Measurements from ENCODE around the gene ELAVL4.
A peak's percentile ranks its signal among the peaks of the same experiment; 100 is the strongest.

ELAVL4 gene

DNA sequence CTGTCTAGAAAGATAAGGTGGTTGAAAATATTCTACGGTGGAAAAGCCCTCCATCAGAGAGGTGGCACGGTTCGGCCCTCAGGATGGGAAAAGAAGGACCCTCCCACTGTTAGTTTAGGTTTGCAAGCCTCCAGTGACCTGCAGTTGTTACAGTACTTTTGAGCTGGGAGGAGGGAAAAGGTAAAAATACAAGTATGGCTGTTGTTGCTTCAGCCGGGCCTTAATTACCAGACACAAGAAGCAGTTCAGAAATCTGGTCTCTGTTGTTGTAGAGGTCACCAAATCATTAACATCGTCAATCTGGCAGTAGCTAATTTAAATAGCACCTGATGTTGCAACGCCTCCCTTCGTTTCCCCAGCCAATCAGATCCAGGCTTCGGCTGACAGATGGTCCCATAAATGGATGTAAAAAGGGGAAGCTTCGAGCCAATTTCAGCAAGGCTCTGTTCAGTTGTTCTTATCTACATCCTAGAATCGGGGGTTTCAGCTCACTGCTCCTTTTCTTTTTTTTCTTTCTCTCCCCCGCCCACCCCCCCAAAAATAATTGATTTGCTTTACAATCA, at the start of gene ELAVL4:
Gene ELAVL4 (plus strand): TSS at position 424 of the 563 bp plus-strand sequence. CDS start 270 bp downstream, outside the sequence.
- peak; percentile 7 for DNase-seq

DNA sequence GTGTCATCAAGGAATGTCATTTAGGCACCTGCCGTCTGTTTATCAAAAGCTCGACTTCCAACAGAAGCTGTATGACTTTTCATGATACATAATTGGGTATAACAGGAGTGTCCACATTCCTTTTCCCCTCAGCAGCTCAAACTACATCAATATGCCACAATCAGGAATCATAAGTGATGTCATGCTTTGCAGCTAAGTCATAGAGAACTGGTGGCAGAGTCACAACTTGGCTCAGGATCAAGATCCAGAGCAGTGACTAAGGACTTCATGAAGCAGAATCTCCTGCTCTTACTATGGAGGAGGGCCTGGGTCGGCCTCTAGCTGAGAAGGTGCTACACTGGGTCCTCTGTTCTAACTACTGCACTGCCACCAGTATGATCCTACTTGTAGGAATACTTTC, 48.4 kb upstream of the ELAVL4 start:
- DNase-seq, result no peak

DNA sequence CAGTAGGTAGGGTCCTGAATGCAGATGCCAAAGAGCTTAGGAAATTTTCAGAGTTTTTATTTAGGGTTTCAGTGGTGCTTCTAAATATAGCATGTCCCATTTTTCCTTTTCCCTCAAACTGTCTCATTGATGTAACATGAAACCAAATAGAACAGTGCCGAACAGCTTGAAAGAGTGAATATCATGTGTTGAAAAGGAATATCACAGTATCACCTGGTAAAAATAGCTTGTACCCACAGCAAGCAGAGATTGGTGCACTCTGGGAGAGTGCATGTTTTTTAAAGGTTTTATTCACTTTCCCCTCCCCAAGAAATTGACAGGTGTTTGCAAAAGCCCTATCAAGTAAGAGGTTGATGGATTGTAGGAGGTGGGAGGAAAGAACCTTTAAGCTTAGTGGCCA, 41.9 kb upstream of the ELAVL4 start:
- no peak for DNase-seq

DNA sequence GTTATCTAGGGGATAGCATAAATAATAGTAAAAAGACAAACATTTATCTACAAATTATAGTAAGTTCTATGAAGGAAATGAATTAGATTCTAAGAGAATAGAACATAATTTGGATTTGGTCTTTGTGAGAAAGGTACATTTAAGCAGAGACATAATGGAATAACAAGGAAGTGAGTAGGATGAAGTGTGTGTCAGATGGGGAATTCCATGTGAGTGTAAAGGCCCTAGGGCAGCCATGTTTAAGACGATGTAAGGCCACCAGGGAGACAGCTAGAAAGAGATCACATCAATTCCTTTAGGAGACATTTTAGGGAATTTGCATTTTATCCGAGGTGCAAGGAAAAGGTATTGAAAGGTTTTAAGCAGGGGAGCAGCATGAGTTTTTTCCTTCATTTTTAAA, 33.8 kb upstream of the ELAVL4 start:
- DNase-seq, result no peak

DNA sequence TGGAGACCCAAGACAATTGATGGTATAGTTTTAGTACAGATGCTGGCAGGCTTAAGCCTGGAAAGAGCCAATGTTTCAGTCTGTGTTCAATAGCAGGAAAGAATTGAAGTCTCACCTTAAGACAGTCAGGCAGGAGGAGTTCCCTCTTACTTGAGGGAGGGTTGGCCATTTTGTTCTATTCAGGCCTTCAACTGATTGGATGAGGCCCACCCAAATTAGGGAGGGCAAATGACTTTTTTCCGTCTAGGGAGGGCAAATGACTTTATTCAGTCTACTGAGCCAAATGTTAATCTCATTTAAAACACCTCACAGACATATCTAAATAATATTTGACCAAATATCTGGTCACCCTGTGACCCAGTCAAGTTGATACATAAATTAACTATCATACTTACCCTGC, 31.4 kb upstream of the ELAVL4 start:
- no peak for DNase-seq

DNA sequence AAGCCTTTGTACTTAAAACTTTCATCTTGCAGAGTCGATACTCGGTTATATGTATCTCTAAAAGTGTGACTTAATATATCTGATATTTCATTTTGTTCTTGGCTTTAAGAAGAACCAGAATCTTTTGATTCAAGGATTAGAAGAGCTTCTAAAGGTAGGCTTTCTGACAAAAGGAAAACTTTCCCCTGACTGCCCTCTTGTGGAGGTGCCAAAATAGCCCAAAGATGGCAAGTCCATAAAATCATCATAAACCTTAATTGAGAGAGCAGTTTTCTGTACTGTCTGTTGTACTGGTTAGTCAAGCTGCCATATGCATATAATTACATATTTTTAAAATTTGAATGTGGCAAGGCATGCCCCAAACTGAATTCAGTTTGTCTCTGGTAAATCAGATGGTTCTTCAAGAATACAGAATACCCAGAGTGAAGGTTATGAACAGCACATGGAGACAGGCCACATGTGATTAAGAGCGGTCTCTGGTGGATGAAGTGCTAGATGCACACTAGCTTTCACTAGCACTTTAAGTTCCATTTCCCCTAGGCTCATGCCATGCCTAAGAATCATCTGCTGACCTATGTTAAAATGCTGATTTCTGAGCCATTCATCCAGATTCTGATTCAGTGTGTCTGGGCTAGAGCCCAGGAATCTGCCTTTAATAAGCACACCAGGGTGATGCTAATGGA, 27.7 kb upstream of the ELAVL4 start:
- no peak for DNase-seq

DNA sequence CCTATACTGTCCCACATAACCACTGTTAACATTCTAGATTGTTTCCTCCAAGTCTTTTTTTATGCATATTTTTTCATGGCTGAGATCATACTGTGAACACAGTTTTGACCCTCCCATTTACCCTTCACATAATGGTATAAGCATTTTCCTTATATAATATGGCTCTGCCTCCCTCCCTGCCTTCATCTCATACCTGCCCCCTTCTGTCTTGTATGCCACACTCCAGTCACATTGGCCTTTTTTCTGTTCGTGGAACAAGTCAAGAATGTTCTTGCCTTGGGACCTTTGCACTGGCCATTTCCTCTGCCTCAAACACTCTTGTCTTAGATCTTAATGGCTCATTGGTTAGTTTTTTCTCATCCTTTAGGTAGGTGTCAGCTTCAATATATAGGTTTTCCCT, 24.3 kb upstream of the ELAVL4 start:
- no peak for DNase-seq

DNA sequence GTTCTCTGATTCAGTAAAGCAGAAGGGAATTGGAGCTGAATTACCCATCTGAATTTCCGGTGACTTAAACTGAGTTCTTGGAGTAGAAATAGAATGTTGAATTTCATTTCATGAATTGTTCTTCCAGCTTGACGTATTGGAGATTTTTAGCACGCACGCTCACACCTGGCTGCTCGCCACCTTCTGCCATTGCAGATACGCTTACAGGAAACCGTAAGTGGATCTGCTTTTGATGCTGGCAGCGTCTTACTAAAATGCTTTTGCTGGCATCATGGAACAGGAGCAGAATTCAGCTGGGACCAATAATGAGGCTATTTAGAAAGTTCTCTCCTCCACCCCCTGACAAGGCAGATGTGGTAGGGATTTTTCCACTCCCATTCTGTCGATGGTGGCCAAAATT, 17.7 kb upstream of the ELAVL4 start:
- no peak for DNase-seq

DNA sequence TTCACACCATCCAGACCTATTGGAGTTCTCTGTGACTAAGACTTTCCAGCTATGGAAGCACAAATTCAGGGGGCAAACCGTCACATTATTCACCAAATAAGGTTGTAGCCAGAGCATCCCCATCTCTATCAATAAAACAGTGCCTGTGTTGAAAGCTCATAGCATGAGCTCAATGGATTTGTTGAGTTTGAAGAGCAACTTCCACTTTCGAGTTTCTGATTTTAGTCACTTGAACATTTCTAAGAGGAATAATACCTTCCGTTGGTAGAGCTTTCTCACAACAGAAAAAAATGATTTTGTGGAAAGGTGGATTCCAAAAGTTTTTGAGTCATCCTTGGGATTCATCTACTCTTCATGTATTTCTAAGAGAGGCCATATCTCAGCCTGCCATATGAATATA, 13.0 kb upstream of the ELAVL4 start:
- no peak for DNase-seq

DNA sequence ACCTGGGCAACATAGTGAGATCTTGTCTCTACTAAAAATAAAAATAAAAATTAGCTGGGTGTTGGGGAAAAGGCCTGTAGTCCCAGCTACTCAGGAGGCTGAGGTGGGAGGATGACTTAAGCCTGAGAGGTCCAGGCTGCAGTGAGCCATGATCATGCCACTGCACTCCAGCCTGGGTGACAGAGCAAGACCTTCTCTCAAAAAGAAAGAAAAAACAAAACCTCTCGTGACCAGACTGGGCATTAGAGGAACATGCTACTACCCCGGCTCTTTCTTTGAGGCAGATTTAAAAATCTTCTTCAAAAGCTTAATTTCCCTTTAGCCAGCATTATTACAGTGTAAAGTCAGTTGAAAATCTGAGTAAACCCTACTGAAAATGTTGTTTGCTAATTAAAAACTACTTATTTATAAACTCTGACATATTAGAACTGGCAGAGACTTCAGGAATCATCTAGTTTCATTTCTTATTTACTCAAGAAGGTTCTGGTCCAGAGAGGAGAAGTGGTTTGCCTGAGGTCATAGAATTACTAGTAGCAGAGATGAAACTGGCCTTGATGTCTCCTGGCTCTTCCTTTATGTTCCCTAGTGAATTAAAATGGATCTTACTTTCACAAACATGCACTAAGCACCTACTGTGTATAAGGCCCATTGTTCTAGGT, 11.6 kb upstream of the ELAVL4 start:
- DNase-seq, result no peak

DNA sequence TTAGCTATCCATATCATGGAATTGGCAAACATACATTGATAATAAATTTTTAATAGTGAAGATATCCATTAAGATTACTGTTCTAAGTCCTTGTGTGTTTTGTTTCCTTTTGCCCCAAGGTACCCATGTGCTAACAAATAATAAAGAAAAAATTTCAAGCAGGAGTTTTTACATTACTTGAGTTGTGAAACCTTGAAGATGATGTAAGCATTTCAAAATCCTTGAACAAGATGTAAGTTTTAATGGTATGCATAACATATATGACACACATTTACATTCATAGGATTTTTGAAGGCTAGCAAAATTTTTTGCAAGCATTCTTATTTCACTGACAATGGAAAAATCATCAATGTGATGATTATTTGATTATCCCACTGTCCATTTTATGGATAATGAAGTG, 10.9 kb upstream of the ELAVL4 start:
- DNase-seq, result no peak

DNA sequence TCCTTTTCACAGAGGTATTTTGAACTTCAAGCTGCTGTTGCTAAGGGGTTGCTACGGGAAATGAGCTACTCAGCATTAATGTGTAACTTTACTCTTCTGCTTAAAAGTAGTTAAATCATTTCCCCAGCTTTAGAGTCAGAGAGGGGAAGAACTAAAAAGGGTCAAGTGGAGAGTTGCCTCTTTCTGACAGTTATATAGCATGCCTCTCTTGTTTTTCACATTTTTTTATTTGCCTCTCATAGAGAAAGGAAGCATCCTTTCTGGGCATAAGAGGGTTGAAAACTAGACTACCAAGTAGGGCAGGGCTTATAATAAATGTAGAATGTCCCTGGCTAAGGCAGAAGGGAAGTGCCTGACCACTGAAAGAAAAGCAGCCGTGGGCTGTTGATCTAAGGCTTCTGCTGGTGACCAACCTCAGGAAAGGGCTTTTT, 10.1 kb upstream of the ELAVL4 start:
- DNase-seq, result no peak

DNA sequence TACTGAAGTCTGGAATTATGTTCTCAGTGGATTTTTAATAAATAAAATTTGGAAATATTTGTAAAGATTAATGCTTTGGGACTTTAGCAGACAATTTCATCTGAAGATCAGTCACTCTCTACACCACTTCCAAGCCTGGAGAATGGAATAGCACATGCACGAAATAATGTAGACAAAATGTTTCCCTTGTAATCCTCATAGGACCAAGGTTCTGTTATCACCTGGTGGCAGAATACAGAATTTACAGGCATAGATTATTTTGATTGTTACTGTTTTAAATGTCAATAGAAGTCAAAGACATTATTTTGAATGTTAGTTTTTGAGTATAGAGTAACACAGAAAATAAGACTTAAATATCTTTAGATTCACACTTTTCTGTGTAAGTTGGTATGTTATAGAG, 9.1 kb upstream of the ELAVL4 start:
- DNase-seq, result no peak

DNA sequence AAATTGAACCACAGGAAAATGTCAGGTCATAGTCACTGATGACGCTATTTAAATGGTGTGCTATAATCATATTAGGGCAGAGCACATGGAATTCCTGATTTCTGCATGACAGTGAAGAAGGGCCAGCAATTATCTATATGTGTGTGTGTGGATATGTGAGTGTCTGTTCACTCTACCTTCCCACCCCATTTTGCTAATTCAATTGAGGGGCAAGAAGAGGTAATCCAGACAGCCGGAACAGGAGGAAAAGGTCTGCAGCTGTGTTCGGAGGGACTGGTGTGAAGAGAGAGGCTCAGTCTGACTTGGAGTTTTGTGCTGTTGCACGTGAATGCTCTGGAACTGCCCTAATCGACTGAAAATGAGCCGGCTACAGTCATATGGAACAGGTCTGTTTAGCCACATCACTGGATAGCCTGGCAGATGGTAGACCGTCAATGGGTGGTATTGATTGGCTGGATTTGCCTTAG, 5.1 kb upstream of the ELAVL4 start:
- DNase-seq, result no peak

DNA sequence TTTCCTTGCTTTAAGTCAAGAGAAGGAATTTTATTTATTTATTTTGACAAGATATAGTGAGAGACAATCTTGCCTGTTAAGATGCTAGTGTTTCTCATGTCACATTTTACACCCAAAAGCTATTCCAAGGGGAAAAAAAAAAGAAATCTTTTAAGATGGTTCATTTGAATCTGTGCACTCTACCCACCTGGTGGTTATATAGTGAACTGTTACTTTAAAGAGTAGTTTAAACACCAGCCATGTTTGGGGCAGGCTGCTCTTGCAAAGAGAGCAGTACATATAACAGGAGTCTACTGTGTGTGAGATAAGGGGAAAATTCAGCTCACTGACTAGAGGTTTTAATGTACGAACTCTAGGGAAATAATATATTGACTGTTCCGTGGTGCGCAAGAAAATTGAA, 3.3 kb upstream of the ELAVL4 start:
- DNase-seq, result no peak

DNA sequence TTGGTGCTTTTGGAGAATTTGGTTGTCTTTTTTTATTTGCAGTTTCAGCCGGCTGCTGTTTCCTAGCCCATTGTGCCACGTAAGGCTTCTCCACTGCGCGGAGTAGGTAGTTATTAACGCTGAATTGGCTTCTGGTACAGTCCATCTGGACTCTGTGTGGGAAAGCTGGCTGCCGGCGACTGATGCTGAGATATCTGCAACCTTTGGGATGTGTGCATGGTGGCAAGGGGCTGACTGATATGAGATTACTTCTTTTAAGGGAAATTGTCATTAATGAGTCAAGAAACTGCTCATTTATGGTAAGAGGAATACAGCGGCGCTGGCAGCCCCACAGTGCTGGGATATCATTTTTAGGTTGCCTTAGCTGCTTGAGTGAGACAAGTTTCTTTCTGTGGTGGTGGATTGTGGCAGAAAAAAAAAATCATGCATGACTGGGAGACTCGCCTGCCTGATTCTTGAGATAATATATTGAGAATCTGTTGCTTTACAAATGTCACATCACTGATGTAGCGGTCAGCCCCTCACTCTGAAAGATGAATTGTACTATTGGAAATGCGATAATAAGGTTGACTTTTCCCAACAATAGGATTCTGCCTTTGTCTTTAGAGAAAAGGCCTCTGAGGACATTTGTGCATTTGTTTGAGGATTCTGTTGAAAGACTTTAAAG, 2.5 kb upstream of the ELAVL4 start:
- no peak for DNase-seq

DNA sequence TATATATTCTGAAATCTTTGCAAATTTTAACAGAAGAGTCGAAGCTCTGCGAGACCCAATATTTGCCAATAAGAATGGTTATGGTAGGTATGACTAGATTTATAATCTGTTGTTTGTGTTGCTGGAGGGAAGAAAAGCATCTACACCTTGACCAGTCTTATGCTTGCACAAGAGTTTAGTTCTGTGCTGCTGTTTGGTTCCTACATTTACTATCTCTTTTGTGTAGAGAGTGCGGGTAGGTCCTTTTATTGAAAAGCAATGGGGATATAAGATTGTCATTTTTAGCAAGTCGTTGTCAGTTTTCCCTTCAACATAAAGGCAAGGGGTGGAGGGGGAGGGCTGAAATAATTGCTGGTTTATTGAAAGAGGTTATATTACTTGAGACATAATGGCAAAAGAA, 396 bp downstream of the ELAVL4 start:
- no peak for DNase-seq

DNA sequence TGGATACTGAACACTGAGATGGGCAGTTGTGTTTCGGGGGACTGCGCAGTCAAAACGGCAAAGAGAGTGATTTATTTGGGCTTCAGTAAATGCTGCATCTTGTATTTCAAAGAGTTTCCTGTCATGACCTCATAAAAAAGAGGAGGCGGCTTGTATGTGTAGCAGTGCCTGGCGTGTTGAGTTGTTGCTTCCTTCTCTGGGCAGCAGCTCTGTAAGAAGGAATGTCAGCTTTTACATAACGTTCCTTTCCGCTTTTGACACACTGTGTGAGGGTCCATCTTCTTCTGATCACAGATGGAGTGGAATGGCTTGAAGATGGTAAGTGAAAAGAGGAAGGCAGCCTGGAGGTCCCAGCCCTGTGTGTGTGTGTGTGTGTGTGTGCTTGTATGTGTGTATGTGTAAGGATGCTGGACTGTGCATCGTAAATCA, 941 bp downstream of the ELAVL4 start:
- DNase-seq, result peak; percentile 10

DNA sequence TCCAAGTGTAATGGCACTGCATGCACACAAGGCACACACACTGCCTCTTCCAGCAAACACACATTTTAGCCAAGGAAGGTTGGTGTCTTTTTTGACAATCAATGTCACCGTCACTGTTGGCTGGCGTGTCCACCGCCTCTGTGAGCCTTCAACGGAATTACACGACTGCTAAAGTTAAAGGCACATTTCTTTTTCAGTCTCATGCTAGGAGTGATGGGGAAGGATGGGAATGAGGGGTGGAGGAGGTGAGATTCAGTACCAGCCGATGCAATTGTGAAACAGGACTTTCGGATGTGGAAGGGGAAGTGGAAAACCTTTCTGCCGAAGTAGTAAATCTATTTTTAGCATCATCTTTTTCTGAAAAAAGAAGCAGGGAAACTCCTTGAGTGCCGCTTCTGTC, 1.4 kb downstream of the ELAVL4 start:
- DNase-seq, result no peak

DNA sequence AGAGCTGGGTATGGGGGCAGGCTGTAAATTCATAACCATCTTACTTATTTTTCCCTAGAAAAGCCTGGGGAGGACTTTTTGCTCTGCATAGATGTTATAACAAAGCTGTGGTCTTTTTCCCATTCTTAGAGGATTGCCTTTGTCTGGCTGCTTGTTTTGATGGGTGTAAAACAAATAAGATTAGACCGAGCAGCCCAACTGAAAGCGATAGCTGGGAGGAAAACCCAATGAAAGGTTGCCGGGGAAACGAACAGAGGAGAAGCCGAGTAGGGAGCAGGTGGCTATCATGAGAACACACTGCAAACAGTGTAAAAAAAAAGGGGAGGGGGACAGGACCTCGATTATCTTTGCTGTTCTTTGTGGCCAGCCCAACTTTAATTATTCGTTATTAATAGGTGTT, 1.9 kb downstream of the ELAVL4 start:
- DNase-seq, result no peak

DNA sequence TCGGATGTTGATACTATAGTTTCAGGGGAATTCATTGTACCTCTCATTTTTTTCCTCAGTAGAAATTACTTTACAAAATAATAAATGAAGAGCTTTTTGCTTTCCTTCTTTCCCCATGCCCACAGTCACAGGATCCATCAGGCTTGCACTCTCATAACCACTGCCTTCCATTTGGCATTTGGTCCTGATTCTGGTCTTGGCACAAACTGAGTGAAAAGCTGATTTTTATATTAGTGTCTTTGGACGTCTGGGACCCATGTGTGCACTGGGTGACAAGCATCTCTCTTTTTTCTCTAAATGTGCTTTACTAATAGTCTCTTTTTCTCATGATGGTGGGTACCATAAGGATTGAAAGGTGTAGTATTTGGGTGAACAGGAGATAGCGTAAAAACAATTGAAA, 2.8 kb downstream of the ELAVL4 start:
- DNase-seq, result no peak

DNA sequence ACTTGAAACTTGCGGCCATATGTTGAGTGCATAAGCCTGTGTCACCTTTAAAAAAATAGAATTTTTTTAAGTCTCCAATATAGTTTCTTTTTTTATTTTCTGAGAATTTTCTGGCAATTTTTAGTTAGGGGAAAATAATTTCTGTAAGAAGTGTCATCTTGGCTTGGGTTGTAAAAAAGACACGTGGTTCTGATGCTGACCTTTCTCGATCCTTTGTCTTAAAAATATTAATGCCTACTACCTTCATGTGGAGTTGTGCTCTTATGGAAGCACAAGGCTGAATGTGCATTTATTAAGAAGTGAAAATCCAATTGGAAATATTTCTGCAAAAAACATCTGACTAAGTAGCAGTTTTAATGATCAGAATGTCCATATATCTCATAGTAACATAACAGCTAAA, 3.5 kb downstream of the ELAVL4 start:
- DNase-seq, result no peak

DNA sequence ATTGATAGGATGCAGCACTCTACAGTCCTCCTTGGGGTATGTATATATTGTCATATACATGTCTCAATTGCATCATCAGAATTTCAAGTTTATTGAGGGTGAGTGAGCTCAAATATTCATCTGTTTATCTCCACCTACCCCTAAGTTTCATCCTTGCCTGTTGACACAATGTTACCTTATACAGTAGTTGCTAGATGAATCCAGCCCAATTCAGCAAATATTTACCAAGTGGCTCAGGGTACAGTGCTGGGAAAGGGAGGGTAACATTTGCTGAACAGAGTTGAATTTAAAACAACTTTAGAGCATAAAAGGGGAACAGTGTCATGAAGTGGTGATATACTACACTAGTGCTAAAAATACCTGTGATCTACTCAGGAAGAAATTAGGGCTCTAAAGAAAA, 14.4 kb downstream of the ELAVL4 start:
- no peak for DNase-seq

Measured in CD4-positive, alpha-beta T cell treated with Interleukin-17A for 1 hour (primary cell).